ENCODE data around the gene VANGL1. TPM values are rescaled to one million over a fixed set of nuclear protein-coding genes. Genes with fewer than 3 reads are reported as not detected.
"Not testable (repeated sequence)": the region's sequence is repeated elsewhere in the genome, so short reads cannot be mapped to it uniquely, and the experiment has no call there.

VANGL1 gene
- total RNA-seq, 1 experiment from 2014 or later, result 13.6 TPM

- not testable (repeated sequence) for H2BK12ac ChIP-seq (ENCODE audit: insufficient read length, low read depth, low read length); H2BK120ac ChIP-seq (ENCODE audit: low read depth, low read length, poor library complexity, severe bottlenecking); H3K4ac ChIP-seq (ENCODE audit: low read depth, low read length); H3K4me2 ChIP-seq (ENCODE audit: insufficient read depth, insufficient read length, low read length); H2BK15ac ChIP-seq (ENCODE audit: low read depth, low read length); H2BK20ac ChIP-seq (ENCODE audit: low read depth, low read length, poor library complexity, severe bottlenecking); H4K5ac ChIP-seq (ENCODE audit: insufficient read length, low read depth, low read length); H3K9ac ChIP-seq (ENCODE audit: extremely low read depth, insufficient read length, low read length); H2AFZ ChIP-seq (ENCODE audit: low read length); H3T11ph ChIP-seq (ENCODE audit: low read length); DNase-seq; H3K79me2 ChIP-seq (ENCODE audit: insufficient read depth, low read length); H4K8ac ChIP-seq (replicated peaks; ENCODE audit: insufficient read length, low read depth, low read length); H3K9me3 ChIP-seq (ENCODE audit: control insufficient read depth, low read depth, low read length); H3K56ac ChIP-seq (ENCODE audit: insufficient read length, low read depth, low read length); H3K4me3 Mint-ChIP-seq; H2AK5ac ChIP-seq (ENCODE audit: insufficient read length, low read length); H4K91ac ChIP-seq (ENCODE audit: insufficient read length, low read depth, low read length); H3K27me3 ChIP-seq (ENCODE audit: insufficient read depth, low read length); H3K27ac Mint-ChIP-seq; H3K18ac ChIP-seq (ENCODE audit: insufficient read length, low read depth, low read length); H3K23ac ChIP-seq (ENCODE audit: insufficient read length, low read depth, low read length); H3K23me2 ChIP-seq (ENCODE audit: insufficient read length, low read depth, low read length, poor library complexity, severe bottlenecking); H3K27ac ChIP-seq (ENCODE audit: insufficient read length, low read depth, low read length); H3K79me1 ChIP-seq (ENCODE audit: insufficient read depth, low read depth, low read length, poor library complexity, severe bottlenecking); H2BK5ac ChIP-seq (ENCODE audit: insufficient read length, low read length); H3K4me1 ChIP-seq (ENCODE audit: insufficient read depth, low read length); H3K14ac ChIP-seq (ENCODE audit: insufficient read depth, low read length); H4K20me1 ChIP-seq (ENCODE audit: control insufficient read depth, insufficient read depth, insufficient read length)
- H3K4me1 Mint-ChIP-seq, result peaks cover 9 to 18% of the 10 kb centered on the region in 2 experiments
- WGBS (ENCODE audit: extremely low coverage, insufficient read length, low lambda C conversion rate), result no CpG with 5 or more reads among the region's 1 CpG
- H3K9me3 Mint-ChIP-seq, result peaks cover 43 to 47% of the 10 kb centered on the region in 2 experiments
- peaks cover 8 to 45% (median 15%) of the 10 kb centered on the region in 3 experiments; a peak in 6 of 7 replicates for H3K36me3 Mint-ChIP-seq (ENCODE audit: insufficient read depth in 1 of 3, low read depth in 3 of 3)
- H3K27me3 Mint-ChIP-seq (ENCODE audit: low read depth), result peaks cover 25% of the 10 kb centered on the region
Measured at GRCh38 chr1:115637247-115637646, 4.5 kb upstream of the VANGL1 start.

Measured in H9 (cell line).